ENCODE results near the gene UBFD1.

DNA sequence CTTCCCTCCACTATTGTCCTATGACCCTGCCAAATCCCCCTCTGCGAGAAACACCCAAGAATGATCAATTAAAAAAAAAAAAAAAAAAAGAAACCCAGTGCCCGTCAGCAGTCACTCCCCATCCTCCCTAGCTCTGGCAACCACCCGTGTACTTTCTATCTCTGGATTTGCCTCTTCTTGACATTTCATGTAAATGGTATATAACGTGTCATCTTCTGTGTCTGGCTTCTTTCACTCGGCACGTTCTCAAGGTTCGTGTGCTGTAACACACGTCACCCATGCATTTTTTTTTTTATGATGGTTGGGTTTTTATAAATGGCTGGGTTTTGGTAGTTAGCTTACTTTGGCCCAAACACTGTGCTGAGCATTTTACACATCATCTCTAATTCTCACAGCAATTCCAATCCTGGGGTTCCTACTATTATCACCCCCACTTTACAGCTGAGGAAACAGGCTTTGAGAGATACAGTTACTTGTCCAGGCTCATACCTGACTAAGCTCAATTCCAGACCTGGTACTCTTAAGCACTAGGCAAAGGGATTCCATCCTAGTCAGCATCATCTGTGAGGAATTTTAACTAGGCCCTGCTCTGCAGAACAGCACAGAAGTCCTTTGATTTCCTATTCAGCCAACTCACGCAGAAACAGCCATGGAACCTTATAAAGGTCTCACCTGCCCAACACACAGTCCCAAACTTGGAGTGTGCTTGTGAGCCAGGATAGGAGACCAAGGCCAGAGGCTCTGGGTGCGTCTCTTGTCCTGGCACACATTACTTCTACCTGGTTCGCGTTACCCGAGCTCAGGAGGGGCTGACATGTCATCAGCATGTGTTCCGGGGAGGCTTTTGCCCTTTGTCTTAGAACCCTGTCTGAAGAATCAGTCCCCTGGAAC, 26.9 kb downstream of the UBFD1 start:
- TF ChIP-seq, protein P1, sequence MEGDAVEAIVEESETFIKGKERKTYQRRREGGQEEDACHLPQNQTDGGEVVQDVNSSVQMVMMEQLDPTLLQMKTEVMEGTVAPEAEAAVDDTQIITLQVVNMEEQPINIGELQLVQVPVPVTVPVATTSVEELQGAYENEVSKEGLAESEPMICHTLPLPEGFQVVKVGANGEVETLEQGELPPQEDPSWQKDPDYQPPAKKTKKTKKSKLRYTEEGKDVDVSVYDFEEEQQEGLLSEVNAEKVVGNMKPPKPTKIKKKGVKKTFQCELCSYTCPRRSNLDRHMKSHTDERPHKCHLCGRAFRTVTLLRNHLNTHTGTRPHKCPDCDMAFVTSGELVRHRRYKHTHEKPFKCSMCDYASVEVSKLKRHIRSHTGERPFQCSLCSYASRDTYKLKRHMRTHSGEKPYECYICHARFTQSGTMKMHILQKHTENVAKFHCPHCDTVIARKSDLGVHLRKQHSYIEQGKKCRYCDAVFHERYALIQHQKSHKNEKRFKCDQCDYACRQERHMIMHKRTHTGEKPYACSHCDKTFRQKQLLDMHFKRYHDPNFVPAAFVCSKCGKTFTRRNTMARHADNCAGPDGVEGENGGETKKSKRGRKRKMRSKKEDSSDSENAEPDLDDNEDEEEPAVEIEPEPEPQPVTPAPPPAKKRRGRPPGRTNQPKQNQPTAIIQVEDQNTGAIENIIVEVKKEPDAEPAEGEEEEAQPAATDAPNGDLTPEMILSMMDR (IDR thresholded peaks at IDR 0.05), result no peak
- no peak for TF ChIP-seq POLR2A (IDR thresholded peaks at IDR 0.05)
